NCI-H510A (cell line): ENCODE data around the gene ZNF410.
"Not testable (repeated sequence)": the region's sequence is repeated elsewhere in the genome, so short reads cannot be mapped to it uniquely, and the experiment has no call there.

Experiments used
- DNase-seq: peaks from one replicate; lab custom pipeline; 2025; lab: John Stamatoyannopoulos, UW

ZNF410 gene, protein sequence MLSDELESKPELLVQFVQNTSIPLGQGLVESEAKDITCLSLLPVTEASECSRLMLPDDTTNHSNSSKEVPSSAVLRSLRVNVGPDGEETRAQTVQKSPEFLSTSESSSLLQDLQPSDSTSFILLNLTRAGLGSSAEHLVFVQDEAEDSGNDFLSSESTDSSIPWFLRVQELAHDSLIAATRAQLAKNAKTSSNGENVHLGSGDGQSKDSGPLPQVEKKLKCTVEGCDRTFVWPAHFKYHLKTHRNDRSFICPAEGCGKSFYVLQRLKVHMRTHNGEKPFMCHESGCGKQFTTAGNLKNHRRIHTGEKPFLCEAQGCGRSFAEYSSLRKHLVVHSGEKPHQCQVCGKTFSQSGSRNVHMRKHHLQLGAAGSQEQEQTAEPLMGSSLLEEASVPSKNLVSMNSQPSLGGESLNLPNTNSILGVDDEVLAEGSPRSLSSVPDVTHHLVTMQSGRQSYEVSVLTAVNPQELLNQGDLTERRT

DNA sequence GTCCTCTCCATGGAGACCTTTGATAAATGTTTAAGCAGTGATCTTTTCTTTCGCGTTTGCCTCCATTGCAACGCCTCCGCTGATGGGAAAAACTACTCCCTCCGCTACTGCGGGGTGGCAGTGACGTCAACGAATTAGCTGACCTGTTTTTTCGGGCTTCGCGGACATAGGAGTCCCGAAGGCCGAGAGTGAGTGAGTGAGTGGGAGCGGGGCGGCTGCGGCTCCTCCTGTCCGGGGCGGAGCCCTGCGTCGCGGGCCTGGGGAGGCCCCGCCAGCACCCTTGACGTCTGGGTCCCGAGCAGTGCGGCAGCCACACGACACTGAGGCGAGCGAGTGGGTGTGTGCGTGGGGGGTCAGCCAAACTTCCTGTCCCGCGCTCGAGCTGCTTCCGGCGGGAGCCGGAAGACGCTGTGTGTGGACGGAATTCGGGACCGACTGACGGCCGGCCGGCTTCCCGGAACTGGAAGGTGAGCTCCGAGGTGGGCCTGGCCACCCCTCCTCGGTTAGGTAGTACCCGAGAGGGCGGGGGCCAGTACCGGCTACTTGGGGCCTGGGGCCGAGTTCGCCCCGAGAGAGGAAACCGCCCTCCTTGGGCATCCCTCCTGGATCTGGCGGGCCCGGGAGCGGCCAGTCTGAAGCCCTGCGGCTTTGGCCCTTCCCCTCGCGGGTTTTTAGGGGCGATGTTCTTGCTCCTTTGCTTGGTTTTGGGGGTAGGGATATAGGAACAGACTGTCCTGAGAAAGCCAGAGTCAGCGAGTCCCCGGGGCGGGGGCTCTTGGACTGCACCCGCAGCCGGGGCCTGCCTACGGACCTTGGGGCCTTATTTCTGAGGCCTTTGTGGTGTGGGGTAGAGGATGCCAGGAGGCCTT lies at the start of gene ZNF410:
Gene ZNF410, plus strand, starts transcription at position 411 of the 869 bp plus-strand sequence. CDS start 5,317 bp downstream, outside the sequence.
- peak; percentile 81 for DNase-seq

DNA sequence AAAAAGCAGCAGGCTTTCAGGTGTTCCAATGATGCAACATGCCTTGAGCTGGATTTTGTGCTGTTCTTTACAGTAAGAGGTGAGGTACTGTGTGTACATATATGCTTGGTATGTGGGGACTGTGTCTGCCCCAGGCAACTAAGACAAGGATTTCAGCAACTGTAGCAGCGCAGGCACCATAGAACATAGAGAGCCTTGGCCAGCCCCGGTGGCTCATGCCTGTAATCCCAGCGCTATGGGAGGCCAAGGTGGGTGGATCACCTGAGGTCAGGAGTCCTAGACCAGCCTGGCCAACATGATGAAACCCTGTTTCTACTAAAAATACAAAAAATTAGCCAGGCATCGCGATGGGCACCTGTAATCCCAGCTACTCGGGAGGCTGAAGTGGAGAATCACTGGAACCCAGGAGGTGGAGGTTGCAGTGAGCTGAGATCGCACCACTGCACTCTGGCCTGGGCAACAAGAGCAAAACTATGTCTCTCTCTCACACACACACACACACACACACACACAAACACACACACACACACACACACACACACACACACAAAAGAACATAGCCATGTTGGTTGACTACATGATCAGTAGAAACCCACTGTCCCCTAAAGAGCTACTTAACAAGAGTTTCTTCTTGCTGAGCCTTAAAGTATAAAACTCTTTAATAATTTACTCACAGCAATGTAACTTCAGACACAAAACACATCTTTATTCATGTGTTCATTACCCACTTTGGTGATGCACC lies 48.2 kb upstream of the ZNF410 start:
- not testable (repeated sequence) for DNase-seq

DNA sequence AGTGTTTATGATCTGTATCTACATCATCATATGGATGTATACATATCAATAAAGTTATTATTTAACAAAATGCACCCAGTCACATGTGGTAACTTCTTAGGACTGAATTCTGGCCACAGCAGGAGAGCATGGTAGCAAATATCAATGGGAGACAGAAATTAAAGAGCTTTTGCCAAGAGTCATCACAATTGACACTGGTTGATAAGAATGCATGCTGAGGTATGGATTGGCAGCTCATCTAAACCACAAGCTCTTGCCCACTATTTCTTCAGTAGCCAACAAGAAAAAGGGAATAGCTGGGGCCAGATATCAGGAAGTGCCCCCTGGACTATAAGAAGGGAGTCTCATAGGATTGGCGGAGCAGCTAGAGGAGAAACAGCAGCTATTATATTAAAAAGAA lies 44.5 kb upstream of the ZNF410 start:
- DNase-seq: no peak

DNA sequence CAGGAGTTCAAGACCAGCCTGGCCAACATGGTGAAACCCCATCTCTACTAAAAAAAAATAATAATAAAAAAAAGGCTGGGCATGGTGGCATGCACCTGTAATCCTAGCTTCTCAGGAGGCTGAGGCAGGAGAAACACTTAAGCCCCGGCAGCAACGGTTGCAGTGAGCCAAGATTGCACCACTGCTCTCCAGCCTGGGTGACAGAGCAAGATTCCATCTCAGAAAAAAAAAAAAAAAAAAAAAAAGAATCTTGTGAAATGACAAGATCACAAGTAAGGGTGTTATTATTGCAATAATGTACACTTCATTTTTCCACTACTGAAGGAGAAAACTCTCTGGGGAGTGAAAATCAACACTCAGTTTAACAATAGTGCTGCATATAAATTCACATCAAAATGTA lies 43.8 kb upstream of the ZNF410 start:
- no peak for DNase-seq

DNA sequence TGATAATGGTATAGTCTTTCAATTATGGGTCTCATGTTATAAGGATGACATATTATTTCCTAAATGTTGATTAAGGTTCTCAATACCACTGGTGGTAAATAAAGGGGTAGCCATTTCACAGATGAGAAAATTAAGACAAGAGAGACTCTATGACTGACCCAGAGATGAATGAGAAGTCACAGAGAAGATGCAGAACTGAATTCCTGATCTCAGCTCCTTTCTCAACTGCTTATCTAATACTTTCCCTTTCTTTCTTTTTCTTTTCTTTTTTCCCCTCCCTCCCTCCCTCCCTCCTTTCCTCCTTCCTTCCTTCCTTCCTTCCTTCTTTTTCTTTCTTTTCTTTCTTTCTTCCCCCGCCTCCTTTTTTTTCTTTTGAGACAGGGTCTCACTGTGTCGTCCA lies 43.4 kb upstream of the ZNF410 start:
- DNase-seq: no peak

DNA sequence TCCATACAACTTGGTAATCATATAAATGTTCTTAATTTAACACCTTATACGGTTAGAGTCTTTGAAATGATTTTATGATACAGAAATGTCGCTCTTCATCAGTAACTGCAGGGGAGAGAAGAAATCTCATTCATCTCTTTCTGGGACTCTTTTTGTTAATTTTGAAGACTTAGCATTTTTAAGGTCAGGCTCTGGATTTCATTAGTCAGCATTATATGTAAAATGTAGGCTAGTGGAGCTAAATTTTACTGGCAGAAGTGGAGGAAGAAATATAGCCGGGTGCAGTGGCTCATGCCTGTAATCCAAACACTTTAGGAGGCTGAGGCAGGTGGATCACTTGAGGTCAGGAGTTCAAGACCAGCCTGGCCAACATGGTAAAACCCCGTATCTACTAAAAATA lies 39.7 kb upstream of the ZNF410 start:
- no peak for DNase-seq

DNA sequence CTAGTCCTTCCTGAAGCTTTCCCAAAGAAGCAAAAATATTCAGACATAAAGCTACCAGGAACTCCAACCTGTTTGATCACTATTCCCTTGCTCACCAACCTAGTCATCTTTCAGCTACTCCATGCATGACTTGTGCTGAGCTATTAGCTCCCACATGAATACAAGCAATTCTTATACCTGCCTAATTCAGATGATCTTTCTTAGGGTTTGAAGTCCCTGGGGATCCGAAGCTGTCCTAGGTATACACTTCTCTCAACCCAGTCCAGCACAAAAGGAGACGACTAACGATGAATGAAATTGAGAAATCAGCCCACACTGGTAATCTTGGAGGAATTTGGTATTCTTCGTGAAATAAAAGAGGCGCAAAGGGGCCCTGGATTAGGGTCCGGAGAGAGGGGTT lies 35.7 kb upstream of the ZNF410 start:
- DNase-seq: no peak

DNA sequence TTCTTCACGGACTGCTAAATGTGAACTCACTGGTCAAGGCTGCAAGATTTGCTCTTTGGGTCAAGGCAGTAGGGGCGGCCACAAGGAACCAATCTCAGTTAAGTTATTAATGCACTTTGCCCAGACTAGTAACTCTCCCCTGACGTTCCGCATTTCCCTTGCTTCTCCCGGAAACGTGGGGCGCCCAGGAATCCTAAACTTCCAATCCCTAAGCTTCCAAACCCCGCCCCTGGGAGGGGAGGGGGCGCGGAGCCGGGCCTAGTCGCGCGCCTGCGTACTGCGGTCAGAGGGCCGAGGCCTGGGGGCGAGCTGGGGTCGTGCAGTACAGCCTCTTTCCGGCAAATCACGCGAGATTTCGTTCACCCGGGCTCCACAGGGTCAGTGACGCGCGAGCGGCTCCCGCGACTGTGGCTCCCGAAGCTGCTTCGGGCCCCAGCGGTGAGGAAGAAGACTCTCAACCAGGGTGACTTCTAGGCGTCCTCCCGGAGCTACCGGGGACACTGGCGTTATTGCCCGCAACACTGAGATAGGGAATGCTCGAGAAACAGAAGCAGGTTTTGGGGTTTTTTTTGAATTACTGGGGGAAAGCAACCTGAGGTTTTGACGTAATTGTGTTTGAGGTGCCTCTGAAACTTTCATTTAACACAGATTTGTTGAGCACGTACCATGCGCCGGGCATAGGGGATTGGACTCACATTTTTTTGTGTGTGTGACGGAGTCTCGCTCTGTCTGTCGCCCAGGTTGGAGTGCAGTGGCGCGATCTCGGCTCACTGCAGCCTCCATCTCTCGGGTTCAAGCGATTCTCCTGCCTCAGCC lies 34.9 kb upstream of the ZNF410 start, which contains the start of gene PTGR2:
Gene PTGR2, plus strand, starts transcription at position 265 of the 816 bp plus-strand sequence. CDS start 7,032 bp downstream, outside the sequence.
- DNase-seq: peak; percentile 78

DNA sequence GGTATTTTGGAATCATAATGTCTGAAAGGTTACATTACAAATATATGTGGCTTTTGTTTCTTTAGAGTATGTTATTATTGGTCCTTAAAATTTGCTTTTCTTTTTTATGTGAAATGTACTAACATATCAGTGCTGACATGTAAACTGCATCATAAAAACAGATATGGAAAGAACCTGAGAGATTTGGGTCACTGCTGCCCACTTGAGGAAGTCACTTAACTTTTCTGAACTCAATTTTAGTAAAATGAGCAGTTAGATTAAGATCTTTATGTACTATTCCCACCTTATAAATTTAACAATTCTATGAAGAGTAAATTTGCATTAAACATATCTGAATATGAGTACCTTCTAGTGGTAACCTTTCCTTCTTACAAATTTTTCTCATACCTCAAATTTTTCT lies 27.5 kb upstream of the ZNF410 start:
- DNase-seq: no peak

DNA sequence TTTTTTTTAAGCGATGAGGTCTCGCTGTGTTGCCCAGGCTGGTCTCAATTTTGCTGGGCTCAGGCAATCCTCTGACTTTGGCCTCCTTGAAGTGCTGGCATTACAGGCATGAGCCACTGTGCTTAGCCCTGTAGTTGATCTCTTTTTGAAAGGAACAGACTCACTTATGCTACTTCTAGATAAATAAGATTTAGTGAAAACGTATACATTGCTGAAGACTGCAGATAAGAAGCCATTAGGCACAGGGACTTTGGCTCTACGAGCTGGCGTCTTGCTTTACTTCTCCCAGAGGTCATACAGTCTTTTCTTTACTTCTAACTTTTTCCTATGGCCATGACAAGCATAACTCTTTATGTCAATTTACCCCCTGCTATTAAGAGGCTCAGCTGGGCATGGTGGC lies 25.6 kb upstream of the ZNF410 start:
- no peak for DNase-seq

DNA sequence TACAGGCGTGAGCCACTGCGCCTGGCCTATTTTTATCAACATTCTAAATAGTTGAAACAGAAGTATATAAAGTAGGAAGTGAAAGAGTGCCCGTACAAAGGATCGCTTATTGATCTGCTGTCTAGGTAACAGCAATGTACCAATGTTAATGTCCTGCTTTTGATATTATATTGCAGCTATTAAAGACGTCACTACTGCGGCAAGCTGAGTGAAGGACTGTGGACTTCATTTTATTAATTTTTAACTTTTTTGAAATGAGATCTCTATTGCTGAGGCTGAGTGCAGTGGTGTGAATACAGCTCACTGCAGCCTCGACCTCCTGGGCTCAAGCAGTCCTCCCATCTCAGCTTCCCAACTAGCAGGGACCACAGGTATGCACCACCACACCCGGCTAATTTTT lies 24.2 kb upstream of the ZNF410 start:
- DNase-seq: no peak

DNA sequence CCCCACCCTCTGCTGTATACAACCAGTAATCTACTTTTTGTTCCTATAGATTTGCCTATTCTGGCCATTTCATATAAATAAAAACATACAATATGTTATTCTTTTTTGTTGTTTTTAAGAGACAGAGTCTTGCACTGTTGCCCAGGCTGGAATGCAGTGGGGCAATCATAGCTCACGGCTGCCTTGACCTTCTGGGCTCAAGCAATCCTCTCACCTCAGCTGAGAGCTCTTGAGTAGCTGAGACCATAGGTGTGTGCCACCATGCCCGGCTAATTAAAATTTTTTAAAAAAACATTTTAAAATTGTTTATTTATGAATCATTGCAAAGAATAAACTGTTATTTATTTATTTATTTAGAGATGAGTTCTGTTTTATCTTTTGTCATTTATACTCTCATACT lies 23.4 kb upstream of the ZNF410 start:
- no peak for DNase-seq

DNA sequence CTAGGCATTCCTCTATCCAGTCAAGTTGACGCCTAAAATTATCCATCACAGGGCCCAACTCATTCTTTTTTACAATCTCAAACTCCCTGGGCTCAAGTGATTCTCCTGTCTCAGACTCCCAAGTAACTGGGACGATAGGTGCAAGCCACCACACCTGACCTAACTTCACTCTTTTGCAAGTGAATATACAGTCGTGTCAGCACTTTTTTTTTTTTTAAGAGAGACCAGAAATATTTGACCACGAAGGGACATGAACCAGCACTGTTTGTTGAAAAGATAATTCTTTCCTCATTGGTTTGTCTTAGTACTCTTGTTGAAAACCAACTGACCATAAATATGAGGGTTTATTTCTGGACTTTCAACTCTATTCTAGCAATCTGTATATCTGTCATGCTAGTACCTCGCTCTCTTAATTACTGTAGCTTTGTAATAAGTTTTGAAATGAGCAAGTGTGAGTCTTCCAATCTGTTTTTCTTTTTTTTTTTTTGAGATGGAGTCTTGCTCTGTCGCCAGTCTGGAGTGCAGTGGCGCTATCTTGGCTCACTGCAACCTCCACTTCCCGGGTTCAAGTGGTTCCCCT lies 21.0 kb upstream of the ZNF410 start:
- DNase-seq: no peak

DNA sequence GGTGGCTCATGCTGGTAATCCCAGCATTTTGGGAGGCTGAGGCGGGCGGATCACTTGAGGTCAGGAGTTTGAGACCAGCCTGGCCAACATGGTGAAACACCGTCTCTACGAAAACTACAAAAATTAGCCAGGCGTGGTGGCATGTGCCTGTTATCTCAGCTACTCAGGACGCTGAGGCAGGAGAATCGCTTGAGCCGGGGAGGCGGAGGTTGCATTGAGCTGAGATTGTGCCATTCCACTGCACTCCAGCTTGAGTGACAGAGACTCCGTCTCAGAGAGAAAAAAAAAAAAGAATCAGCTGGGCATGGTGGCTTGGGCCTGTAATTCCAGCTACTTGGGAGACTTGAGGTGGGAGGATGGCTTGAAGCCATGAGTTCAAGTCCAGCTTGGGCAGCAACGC lies 16.9 kb upstream of the ZNF410 start:
- not testable (repeated sequence) for DNase-seq

DNA sequence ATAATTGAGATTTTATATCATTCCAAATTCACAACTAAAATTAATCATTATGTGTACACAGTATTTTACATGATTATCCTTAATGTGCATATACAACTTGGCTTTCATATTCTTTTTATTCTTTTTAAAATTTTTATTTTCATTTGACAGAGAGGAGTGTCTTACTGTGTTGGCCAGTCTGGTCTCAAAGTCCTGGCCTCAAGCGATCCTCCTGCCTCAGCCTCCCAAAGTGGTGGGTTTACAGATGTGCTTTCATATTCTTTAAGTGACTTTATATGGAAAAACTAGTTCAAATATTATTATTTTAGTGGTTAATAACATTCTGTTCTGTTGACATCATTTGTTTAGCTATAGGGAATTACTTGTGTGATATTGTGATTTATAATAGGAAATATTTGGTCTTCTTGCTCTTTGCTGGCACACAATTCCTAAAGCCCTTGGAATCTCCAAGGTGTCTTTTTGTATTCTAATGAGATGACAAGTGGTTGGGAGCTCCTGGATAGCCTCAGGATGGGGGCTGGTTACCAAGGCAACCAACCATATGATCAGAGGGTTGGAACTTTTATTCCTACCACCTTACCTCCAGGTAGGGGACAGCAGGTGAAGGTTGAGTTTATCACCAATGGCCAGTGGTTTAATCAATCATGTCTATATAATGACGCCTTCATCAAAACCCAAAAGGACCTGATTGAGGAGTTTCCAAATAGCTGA lies 16.0 kb upstream of the ZNF410 start:
- no peak for DNase-seq

DNA sequence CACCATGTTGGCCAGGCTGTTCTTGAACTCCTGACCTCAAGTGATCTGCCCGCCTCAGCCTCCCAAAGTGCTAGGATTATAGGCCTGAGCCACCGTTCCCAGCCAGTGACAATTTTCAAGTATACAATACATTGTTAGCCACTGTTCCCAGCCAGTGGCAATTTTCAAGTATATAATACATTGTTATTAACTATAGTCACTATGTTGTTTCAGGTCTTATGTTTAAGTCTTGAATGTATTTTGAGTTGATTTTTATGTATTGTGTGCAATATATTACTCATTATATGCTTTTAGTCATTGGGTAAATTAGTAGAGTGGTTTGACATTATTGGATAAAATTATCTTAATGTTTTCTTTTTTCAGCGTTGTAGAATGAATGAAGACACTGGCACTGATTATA lies 13.0 kb upstream of the ZNF410 start:
- DNase-seq: no peak

DNA sequence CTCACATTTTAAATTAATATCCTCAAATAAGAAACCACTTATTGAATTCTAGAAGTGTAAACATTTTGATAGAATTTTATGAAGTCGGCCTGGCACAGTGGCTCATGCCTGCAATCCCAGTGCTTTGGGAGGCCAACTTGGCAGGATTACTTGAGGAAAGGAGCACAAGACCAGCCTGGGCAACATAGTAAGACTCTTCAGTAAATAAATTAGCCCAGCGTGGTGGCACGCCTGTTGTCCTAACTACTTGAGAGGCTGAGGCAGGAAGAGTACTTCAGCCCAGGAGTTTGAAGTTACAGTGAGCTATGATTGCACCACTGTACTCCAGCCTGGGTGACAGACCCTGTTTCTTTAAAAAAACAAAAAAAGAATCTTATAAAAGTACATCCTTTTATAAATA lies 8.9 kb upstream of the ZNF410 start:
- DNase-seq: no peak

DNA sequence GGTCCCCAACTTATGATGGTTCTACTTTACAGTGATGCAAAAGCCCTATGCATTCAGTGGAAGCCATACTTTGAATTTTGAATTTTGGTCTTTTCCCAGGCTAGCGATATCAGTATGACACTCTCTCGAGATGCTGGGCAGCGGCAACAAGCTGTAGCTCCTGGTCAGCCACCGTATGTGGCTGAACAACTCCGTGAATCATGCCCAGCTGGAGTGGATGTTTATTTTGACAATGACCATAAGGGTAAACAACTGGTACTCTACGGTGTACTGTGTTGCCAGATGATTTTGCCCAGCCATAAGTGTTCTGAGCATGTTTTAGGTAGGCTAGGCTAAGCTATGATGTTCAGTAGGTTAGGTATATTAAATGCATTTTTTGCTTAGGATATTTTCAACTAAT lies 8.2 kb upstream of the ZNF410 start:
- DNase-seq: no peak

DNA sequence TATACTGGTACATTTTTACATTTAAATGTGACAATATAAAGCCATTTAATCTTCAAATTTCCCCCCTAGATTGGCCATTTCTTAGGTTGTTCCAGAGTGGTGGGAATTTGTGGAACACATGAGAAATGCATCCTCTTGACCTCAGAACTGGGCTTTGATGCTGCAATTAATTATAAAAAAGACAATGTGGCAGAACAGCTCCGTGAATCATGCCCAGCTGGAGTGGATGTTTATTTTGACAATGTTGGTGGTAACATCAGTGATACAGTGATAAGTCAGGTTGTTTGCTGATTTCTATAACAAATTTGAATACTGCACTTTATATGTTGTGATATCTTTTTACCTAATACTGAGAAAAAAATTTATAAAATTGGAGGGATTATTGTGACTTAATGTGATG lies 7.6 kb upstream of the ZNF410 start:
- DNase-seq: no peak

DNA sequence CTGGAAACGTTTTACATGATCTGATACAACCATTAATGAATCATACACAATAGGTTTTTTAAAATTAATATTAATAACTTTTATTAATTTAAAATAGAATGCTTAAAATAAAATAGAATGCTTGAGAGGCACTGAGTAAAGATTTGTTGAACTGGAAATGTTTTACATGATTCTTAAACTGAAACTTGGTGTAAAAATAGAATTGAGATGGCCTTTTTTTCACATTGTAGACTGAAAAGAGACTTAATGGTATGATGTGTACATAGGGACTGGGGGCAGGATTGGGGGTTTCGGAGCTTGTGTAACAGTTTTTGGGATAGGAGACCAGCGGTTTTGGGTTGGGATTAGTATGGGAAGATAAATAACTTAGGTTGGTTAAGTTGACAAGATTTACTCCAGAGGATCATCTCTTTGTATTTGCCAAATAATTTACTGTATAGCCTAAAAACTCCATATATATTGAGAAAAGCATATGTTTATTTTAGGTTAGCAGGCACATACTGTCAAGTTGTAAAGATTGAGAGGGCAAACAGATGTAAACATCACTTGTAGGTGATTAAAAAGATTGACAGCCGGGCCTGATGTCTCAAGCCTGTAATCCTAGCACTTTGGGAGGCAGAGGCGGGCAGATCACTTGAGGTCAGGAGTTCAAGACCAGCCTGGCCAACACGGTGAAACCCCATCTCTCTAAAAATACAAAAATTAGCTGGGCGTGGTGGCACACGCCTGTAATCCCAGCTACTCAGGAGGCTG lies 2.0 kb upstream of the ZNF410 start:
- no peak for DNase-seq
